NCI-H1417 (cell line): ENCODE results near the gene CERS1.

Experiments
- DNase-seq, 3 experiments: peaks; one replicate each; lab custom pipeline; 2025; lab: John Stamatoyannopoulos, UW

Gene CERS1

GRCh38 chr19:18898607-18899408, 2.9 kb upstream of the CERS1 start:
- no peak for DNase-seq

- no peak for DNase-seq
Observed at GRCh38 chr19:18898081-18898606, 2.2 kb upstream of the CERS1 start.

GRCh38 chr19:18897094-18898029, 1.4 kb upstream of the CERS1 start:
- no peak for DNase-seq

GRCh38 chr19:18896421-18896841, 473 bp upstream of the CERS1 start:
- DNase-seq, result peak in 2 of 3 experiments; percentile 13 to 34

DNA sequence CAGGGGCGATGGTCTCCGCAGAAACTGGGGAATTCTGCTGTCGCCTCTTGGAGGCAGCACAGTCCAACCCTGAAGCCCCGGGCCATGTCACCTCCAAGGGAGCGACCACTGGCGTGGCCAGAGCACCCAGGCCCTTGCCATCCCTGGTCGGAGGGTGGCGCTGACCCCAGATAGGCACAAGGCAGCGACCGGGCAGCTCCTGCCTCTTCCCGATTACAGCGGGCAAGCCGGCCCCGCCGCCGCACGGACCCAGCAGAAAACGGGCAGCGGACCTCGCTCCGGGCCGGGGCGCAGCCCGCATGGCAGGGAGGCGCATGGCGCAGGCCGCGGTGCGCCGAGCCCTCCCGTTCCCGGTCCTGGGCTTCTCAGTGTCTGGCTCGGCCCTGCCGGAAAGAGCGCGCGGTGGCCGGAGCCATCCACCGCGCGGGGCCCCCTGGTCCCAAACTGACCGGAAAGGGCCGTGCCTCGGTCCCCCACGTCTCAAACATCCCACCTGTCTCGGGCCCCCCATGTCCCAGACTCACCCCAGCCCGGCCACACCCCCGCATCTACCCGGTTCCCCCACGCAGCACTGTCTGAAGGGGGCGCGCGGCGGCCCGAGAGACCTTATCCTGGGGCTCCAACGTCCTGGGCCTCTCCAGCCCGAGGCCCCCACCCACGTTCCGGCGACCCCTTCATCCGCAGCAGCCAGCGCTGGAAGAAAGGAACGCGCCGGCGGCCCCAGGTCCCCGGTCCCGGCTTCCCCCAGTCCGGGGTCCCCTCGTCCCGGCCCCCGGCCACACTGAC, 727 bp downstream of the CERS1 start:
- DNase-seq, result peak in 2 of 3 experiments; percentile 67 to 72

GRCh38 chr19:18894254-18895037, 1.5 kb downstream of the CERS1 start:
- peak in 2 of 3 experiments; percentile 73 to 89 for DNase-seq

DNA sequence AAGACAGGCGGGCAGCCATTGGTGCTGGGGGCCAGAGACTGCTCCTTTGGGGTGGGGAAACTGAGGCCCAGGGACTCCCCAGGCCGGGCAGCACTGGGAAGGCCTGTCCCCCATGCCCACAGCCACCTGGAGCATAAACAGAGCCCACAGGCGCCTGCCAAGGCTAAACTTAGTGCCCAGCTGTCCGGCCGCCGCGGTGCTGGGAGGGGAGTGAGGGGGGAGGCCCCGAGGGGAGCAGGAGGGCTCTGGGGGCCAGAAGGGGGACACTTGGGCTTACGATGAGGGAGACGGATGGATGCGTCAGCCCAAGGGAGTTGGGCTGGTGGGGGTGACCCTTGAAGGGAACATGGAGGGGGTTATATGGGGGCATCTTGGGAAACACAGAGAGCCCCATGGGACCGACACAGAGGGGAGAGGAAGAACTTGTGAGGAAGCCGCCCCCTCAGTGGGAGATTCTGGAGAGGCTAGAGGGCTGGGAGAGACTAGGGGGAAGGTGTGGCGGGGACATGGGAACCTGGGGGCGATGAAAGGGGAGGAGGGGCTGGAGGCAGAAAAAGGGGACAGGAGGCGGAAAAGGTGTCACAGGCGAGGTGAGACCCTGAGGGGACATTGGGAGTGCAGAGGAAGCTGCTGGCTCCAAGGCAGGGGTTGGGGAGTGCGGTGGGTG, 2.2 kb downstream of the CERS1 start:
- no peak for DNase-seq

GRCh38 chr19:18889949-18890745, 5.8 kb downstream of the CERS1 start:
- DNase-seq, result no peak

DNA sequence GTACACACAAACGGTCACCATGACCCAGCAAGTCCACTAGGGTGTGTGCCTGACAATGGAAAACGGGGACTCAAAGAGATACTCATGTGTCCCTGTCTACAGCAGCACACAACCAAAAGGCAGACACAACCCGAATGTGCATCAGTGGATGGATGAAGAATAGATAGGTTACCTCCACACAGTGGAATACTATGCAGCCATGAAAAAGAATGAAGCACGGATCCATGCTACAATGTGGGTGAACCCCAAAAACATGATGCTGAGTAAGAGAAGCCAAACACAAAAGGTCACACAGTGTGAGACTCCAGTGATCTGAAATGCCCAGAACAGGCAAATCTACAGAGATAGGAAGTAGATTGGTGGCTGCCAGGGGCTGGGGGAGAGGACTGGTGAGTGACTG, 9.0 kb downstream of the CERS1 start:
- DNase-seq, result no peak

DNA sequence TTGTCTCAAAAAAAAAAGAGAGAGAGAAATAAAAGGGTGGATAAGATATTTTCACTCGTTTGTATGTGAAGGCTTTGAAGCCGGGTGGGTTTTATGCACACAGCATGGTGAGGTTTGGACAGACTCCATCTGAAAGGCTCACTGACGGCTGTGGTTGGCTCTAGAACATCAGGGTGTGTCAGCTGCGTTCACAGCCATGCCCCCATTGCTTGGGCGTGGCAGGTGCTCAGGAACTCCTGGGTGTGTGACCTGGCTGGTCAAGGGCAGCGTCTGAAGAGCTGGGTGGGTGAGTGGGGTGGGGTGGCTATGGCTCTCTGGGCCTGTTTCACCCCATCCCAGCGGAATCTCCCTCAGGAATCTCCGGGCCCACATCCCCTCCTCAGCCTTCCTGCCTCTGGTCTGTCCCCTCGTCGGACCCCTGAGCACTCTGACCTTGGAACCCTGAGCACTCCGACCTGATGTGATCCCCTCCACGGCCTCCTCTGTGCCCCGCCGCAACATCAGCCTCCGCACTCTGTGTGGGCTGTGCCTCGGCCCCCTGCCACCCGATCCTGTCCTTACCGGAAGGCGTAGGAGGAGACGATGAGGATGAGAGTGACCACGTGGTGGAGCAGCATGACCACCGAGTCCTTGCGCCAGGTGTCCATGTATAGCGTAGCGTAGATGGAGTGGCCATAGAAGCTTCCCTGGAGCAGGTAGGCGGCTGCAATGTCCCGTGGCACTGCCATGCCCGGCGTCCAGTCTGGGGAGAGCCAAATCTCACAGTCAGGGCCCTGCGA, 12.2 kb downstream of the CERS1 start:
- no peak for DNase-seq

- no peak for DNase-seq
Observed at GRCh38 chr19:18881491-18881890, 14.5 kb downstream of the CERS1 start.

DNA sequence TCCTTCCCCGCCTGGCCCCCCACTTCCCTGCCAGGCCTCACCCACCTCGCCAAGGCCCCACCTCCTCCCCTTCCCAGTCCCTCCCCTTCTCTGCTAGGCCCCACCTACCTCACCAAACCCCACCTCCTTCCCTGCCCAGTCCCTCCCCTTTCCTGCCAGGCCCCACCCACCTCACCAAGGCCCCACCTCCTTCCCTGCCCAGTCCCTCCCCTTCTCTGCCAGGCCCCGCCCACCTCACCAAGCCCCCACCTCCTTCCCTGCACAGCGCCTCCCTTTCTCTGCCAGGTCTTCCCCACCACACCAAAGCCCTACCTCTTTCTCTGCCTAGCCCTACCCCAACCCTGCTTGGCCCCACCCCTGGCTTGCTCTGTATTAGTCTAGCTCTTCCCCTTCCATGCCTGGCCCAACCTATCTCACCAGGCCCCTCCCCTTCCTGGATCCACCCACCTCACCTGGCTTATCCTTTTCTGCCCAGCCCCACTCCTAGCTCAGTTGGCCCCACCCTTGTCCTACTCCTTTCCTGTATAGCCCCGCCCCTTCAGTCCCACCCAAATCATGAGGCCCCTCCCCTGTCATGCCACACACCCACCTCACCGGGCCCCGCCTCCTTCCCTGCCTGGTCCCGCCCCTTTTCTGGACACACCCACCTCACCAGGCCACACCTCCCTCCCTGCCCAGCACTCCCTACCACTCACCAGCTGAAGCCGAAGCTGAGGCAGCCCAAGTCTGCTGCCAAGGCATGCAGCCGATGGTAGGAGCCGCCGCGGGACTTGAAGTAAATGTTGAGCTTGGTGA, 16.2 kb downstream of the CERS1 start:
- DNase-seq, result peak in 2 of 3 experiments; percentile 18 to 31

DNA sequence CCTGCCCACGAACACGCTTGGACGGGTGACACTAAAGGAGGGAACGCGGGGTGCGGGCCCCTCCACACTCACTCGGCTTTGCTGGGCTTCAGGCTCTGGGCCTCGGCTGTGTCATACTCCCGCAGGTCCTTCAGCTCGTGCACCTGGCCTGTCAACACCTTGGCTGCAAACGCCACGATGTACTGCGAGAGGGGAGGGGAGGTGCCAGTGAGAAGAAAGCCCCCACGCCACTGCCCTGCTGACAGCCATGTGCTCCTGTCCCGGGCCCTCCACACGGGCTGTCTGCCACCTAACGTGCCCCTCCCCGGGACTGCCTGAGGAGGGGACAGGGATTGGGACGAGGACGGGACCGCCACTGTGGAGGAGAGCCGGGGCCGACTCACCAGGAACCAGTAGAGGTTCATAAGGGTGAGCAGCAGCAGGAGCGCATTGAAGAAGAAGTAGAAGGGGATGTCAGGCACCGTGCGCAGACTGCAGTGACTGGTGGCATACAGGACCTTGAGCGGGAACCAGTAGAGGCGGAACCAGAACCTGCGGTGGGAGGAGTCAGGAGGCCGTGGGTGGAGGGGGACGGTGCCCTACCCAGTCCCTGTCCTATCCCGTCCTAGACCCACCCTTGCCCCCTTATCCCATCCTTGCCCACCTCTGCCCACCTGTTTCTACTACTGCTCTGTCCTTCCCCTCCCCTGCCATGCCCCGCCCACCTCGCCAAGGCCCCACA, 16.9 kb downstream of the CERS1 start:
- DNase-seq, result no peak

DNA sequence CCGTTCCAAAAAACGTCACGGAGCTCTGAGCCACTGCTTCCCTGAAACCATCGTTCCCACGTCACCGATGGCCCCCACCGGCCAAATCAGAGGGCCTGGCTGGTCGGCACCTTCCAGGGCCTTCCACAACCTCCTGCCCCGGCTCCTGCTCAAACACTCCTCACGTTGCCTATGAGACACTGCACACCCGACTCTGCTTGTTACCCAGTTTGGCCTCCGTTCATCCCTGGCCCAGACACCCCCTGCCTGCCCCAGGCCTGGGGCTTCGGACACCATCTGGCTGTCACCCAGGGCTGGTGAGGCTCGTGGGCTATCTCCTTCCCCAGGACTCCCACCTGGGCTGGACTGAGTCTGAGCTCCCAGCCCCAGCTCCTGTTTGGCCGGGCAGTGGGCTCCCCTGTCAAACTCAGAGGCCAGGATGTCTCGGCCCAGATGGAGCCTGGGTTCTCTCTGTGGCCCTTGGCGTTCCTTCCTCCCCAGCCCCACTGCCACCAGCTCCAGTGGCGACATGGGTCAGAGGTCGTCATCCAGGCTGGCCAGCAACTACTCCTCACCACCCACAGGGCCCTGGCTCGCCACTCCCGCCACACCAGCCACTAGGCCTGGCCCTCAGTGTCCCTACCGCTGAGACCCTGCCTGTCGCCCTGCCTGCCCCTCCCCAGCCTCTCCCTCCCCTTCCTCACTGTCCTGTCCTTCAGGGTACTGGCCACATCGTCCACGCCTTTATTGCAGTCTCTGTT, 17.7 kb downstream of the CERS1 start:
- DNase-seq, result no peak

- no peak for DNase-seq
Observed at GRCh38 chr19:18876865-18877264, 19.1 kb downstream of the CERS1 start.

- DNase-seq, result no peak
Observed at GRCh38 chr19:18875726-18876125, 20.2 kb downstream of the CERS1 start.

- no peak for DNase-seq
Observed at GRCh38 chr19:18871543-18871942, 24.4 kb downstream of the CERS1 start.
